ENCODE data around the gene FAM25G.
"Not testable (repeated sequence)": the region's sequence is repeated elsewhere in the genome, so short reads cannot be mapped to it uniquely, and the experiment has no call there.

DNA sequence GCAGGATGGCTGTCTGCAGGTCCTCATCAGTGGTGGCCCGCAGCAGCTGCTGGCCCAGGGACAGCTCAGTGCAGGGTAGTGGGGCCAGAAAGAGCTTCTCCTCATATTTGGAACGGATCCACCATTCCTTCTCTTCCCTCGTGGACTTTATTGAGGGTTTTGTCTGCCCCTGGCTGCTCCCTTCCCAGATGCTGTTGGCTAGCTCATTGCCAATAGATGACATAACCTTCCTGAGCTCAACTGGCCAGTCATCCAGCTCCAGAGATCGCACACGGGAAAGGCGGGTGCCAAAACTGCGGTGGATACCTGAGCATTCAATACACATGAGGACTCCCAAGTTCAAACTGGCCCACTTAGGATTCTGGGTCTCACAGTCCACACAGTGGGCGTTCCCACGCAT is 10.8 kb upstream of the FAM25G start:
- not testable (repeated sequence) for TF ChIP-seq CTCF (IDR thresholded peaks at IDR 0.05; ENCODE audit: control extremely low read depth in 1 of 3, insufficient read depth in 1 of 3, low read depth in 1 of 3, low read length in 3 of 3); SUZ12 (IDR thresholded peaks at IDR 0.05; ENCODE audit: low read length); SIN3A (conservative IDR thresholded peaks at IDR 0.05 in 1 of 2, IDR thresholded peaks at IDR 0.05 in 1 of 2; ENCODE audit: low read depth in 1 of 2, low read length in 2 of 2); POLR2AphosphoS5 (IDR thresholded peaks at IDR 0.05; ENCODE audit: low read depth, low read length); TBP (IDR thresholded peaks at IDR 0.05; ENCODE audit: low read depth, low read length); CEBPB (IDR thresholded peaks at IDR 0.05; ENCODE audit: low read depth, low read length); EZH2 (IDR thresholded peaks at IDR 0.05; ENCODE audit: low read depth, low read length, severe bottlenecking); JUND (IDR thresholded peaks at IDR 0.05; ENCODE audit: low read length); JUN (IDR thresholded peaks at IDR 0.05; ENCODE audit: low read depth, low read length); TAF1 (IDR thresholded peaks at IDR 0.05; ENCODE audit: low read depth, low read length); SP1 (IDR thresholded peaks at IDR 0.05; ENCODE audit: low read depth, low read length); BACH1 (IDR thresholded peaks at IDR 0.05; ENCODE audit: low read length)
